PC-9 (cell line): ENCODE data around the gene STUB1. TPM values are rescaled to one million over a fixed set of nuclear protein-coding genes. Genes with fewer than 3 reads are reported as not detected.

Experiments used
- BruUV-seq: library from RNA; stranded (reverse); fragments of 400-500 nt; replicated peaks from 2 replicates; lab custom pipeline; 2021; lab: Mats Ljungman, UMichigan
- CTCF ChIA-PET: fragments of 300-600 bp; sonication (Branson Sonifier 250); formaldehyde crosslinking; loops from one replicate; lab custom pipeline; 2022; ENCODE audit warnings: antibody characterized with exemption; lab: Charles Lee
- POLR2A ChIA-PET: fragments of 300-600 bp; sonication (Branson Sonifier 250); formaldehyde crosslinking; loops from one replicate; lab custom pipeline; 2022; ENCODE audit warnings: antibody characterized with exemption; ENCODE audit not compliant: unreplicated experiment; lab: Charles Lee
- DNase-seq, 2 experiments: peaks; one replicate each; pipeline versions ENCODE4 v3.0.0 to v3.0.0-alpha.2; 2015 to 2022; ENCODE audit warnings: mixed read lengths in 1 of 2
- H2AFZ ChIP-seq: fragments of 200-600 bp; sonication (generic); 2 replicates; pipeline ENCODE4 v1.8.1; 2017; ENCODE audit warnings: antibody characterized with exemption
- H3F3A ChIP-seq: fragments of 200-600 bp; sonication (generic); 2 replicates; pipeline ENCODE4 v1.8.1; 2017; ENCODE audit warnings: antibody characterized with exemption, mild to moderate bottlenecking, low read depth; ENCODE audit not compliant: insufficient read depth
- H3K27ac ChIP-seq: fragments of 200-600 bp; sonication (generic); 2 replicates; pipeline ENCODE4 v1.6.1; 2016; ENCODE audit warnings: mixed run types
- H3K27me3 ChIP-seq: fragments of 200-600 bp; sonication (generic); 2 replicates; pipeline ENCODE4 v1.6.1; 2016; ENCODE audit warnings: low read depth, mixed run types; ENCODE audit not compliant: insufficient read depth
- H3K36me3 ChIP-seq: fragments of 200-600 bp; sonication (generic); 2 replicates; pipeline ENCODE4 v1.6.1; 2016; ENCODE audit warnings: low read depth, mixed run types
- H3K4me1 ChIP-seq: fragments of 200-600 bp; sonication (generic); replicated peaks from 2 replicates; pipeline ENCODE4 v1.6.1; 2016; ENCODE audit warnings: mixed run types; ENCODE audit not compliant: insufficient read depth
- H3K4me2 ChIP-seq: fragments of 200-600 bp; sonication (generic); 2 replicates; pipeline ENCODE4 v1.6.1; 2017; ENCODE audit warnings: mixed run types
- H3K4me3 ChIP-seq: fragments of 200-600 bp; sonication (generic); 2 replicates; pipeline ENCODE4 v1.6.1; 2016; ENCODE audit warnings: mixed run types
- H3K79me2 ChIP-seq: fragments of 200-600 bp; sonication (generic); 2 replicates; pipeline ENCODE4 v1.6.1; 2017; ENCODE audit warnings: low read depth, mixed run types
- H3K9me2 ChIP-seq: fragments of 200-600 bp; sonication (generic); 2 replicates; pipeline ENCODE4 v1.8.1; 2017; ENCODE audit warnings: mild to moderate bottlenecking; ENCODE audit not compliant: insufficient read depth
- H3K9me3 ChIP-seq: fragments of 200-600 bp; sonication (generic); 2 replicates; pipeline ENCODE4 v1.8.1; 2016; ENCODE audit warnings: low read depth; ENCODE audit not compliant: insufficient read depth
- H4K20me1 ChIP-seq: fragments of 200-600 bp; sonication (generic); 2 replicates; pipeline ENCODE4 v1.8.1; 2017; ENCODE audit not compliant: insufficient read depth
- EZH2 ChIP-seq: fragments of 200-600 bp; sonication (generic); IDR thresholded peaks from 2 replicates; pipeline ENCODE4 v1.8.0; 2017; ENCODE audit warnings: antibody characterized with exemption, low read depth
- intact Hi-C: fragments of 100-400 bp; cut with micrococcal nuclease; formaldehyde crosslinking; loops from one replicate; pipeline ENCODE4 v1.10.0; 2022; ENCODE audit not compliant: unreplicated experiment
- total RNA-seq: library from RNA; stranded (reverse); gene quantifications from 2 replicates; pipeline ENCODE4 v1.2.3, GENCODE V29; 2021
- TF ChIP-seq, protein P1 (sequence below): fragments of 200-600 bp; sonication (generic); conservative IDR thresholded peaks from 2 replicates; pipeline ENCODE4 v1.6.1; 2017; ENCODE audit warnings: mixed run types, antibody characterized with exemption, mild to moderate bottlenecking, moderate library complexity

Gene STUB1
- total RNA-seq, 1 experiment from 2014 or later, result 174 TPM

GRCh38 chr16:678858-679813 is 1.1 kb upstream of the STUB1 start:
- CTCF ChIA-PET, result interaction anchor here (0.5 kb wide), 1 partner anchor 27 kb away, joined by 7 read pairs; no protein-coding TSS in a partner anchor
- Histone ChIP-seq H3K27ac (0 out of 2 replicates have a peak overlapping the region, but pooled peaks have one; percentile 37), H3K4me1 (peaks cover 25% of the 10 kb centered on the region), H3K4me2 (peak overlapping the region; percentile 75), H4K20me1 (peaks cover 30% of the 10 kb centered on the region), H3F3A (peaks cover 40% of the 10 kb centered on the region; the same call in 1 of the 2 replicates), H3K4me3 (peak overlapping the region; percentile 54; the same call in 1 of the 2 replicates), H3K79me2 (peaks cover 33% of the 10 kb centered on the region), H3K36me3 (no peaks in the 10 kb centered on the region; the same call in 1 of the 2 replicates), H3K27me3 (no peaks in the 10 kb centered on the region), H3K9me2 (no peaks in the 10 kb centered on the region), H2AFZ (no peak overlapping the region), H3K9me3 (no peaks in the 10 kb centered on the region)
- no peak for TF ChIP-seq EZH2
- TF ChIP-seq, protein P1, sequence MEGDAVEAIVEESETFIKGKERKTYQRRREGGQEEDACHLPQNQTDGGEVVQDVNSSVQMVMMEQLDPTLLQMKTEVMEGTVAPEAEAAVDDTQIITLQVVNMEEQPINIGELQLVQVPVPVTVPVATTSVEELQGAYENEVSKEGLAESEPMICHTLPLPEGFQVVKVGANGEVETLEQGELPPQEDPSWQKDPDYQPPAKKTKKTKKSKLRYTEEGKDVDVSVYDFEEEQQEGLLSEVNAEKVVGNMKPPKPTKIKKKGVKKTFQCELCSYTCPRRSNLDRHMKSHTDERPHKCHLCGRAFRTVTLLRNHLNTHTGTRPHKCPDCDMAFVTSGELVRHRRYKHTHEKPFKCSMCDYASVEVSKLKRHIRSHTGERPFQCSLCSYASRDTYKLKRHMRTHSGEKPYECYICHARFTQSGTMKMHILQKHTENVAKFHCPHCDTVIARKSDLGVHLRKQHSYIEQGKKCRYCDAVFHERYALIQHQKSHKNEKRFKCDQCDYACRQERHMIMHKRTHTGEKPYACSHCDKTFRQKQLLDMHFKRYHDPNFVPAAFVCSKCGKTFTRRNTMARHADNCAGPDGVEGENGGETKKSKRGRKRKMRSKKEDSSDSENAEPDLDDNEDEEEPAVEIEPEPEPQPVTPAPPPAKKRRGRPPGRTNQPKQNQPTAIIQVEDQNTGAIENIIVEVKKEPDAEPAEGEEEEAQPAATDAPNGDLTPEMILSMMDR, result no peak
- intact Hi-C loops, result no loop called here
- BruUV-seq, result no TSS peak
- DNase-seq, result peak; percentile 54 to 72
- POLR2A ChIA-PET, result interaction anchor here (0.5 to 0.9 kb wide), 3 partner anchors 30 to 1104 kb away, joined by 3 to 4 read pairs (median 4); partner anchors contain the start of genes NUBP2 and WDR90

- Histone ChIP-seq H3K9me3 (no peaks in the 10 kb centered on the region), H3F3A (peaks cover 40% of the 10 kb centered on the region; the same call in 1 of the 2 replicates), H3K79me2 (peaks cover 33% of the 10 kb centered on the region), H3K4me2 (peak overlapping the region; percentile 86), H4K20me1 (peaks cover 30% of the 10 kb centered on the region), H2AFZ (no peak overlapping the region), H3K27me3 (no peaks in the 10 kb centered on the region), H3K36me3 (no peaks in the 10 kb centered on the region; the same call in 1 of the 2 replicates), H3K4me3 (peak overlapping the region; percentile 71), H3K9me2 (no peaks in the 10 kb centered on the region), H3K27ac (no peak overlapping the region; the same call in 1 of the 2 replicates), H3K4me1 (peaks cover 33% of the 10 kb centered on the region)
- CTCF ChIA-PET, result interaction anchor here (0.6 kb wide), 1 partner anchor 40 kb away, joined by 4 read pairs; no protein-coding TSS in a partner anchor
- no TSS peak for BruUV-seq
- DNase-seq, result no peak
- POLR2A ChIA-PET, result interaction anchor here (1.1 kb wide), 2 partner anchors 32 to 108 kb away, joined by 3 to 5 read pairs; partner anchors contain the start of genes CHTF18 and WDR90
- no peak for TF ChIP-seq EZH2
- TF ChIP-seq, protein P1, result no peak
- intact Hi-C loops, result loop anchor here (5.0 kb wide), 1 partner anchor 153 kb away; the partner anchor contains the start of gene CAPN15
These were observed 375 bp downstream of the STUB1 start for GRCh38 chr16:680625-680945.

DNA sequence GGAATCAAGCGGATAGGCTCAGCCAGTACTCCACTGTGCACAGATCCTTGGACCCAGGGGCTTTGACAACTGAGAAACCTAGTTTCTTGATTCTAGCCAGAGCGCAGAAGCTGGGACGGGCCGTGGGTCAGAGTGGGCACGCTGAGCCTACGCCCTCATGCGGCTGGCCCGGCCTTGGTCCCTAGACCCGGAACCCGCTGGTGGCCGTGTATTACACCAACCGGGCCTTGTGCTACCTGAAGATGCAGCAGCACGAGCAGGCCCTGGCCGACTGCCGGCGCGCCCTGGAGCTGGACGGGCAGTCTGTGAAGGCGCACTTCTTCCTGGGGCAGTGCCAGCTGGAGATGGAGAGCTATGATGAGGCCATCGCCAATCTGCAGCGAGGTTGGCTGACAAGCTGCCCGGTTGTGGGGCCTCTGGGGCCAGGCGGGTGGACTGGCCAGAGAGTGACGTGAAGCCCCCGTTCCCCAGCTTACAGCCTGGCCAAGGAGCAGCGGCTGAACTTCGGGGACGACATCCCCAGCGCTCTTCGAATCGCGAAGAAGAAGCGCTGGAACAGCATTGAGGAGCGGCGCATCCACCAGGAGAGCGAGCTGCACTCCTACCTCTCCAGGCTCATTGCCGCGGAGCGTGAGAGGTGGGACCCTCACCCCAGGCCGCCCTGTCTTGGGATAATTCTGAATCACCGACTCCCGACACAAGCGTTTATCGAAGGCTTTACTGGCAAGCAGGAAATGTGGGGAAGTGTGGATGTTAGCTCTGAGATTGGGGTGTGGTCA is 946 bp downstream of the STUB1 start:
- Histone ChIP-seq H3K79me2 (peaks cover 33% of the 10 kb centered on the region), H2AFZ (no peak overlapping the region), H3K36me3 (no peaks in the 10 kb centered on the region; the same call in 1 of the 2 replicates), H4K20me1 (peaks cover 30% of the 10 kb centered on the region), H3K27me3 (no peaks in the 10 kb centered on the region), H3K4me3 (peak overlapping the region; percentile 71), H3K27ac (no peak overlapping the region), H3K9me3 (no peaks in the 10 kb centered on the region), H3K4me1 (peaks cover 33% of the 10 kb centered on the region), H3K4me2 (peak overlapping the region; percentile 86), H3K9me2 (no peaks in the 10 kb centered on the region), H3F3A (peaks cover 40% of the 10 kb centered on the region; the same call in 1 of the 2 replicates)
- DNase-seq, result no peak
- intact Hi-C loops, result loop anchor here (5.0 kb wide), 1 partner anchor 154 kb away; the partner anchor contains the start of gene CAPN15
- CTCF ChIA-PET, result no interaction called here
- BruUV-seq, result TSS peak; percentile 48
- TF ChIP-seq, protein P1, result no peak; the same call in 1 of the 2 replicates
- no peak for TF ChIP-seq EZH2
- POLR2A ChIA-PET, result interaction anchor here (0.5 to 1.1 kb wide), 6 partner anchors 12 to 154 kb away, joined by 3 to 7 read pairs (median 5); partner anchors contain the start of genes CAPN15, CHTF18 and WDR90
